ENCODE results near the gene LMBRD2. TPM values are rescaled to one million over a fixed set of nuclear protein-coding genes. Genes with fewer than 3 reads are reported as not detected.

LMBRD2 gene
- total RNA-seq, 1 donor from 2014 or later = 6.4 TPM

DNA sequence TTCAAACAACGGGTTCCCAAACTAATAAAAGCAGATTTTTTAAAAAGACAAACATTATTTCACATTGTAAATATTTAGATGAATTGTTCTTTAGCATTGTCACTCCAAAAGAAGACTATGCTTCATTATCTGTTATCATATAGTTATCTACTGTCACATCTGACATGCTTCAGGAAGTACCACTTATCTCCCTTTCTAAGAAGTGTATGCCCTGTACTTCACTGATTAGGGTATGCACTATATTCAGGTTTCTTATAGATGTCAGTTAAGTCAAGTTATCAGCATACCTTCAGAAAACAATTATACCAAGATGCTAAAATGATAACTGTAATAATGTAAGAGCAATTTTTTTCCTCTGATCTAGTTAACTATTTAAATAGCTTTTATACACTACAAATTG lies 40.4 kb downstream of the LMBRD2 start:
- no peaks in the 10 kb centered on the region for H3K9me3 Mint-ChIP-seq (ENCODE audit: unreplicated experiment)
- H3K27ac Mint-ChIP-seq (ENCODE audit: unreplicated experiment) = no peak overlapping the region
- no peaks in the 10 kb centered on the region for H3K27me3 ChIP-seq (ENCODE audit: insufficient read depth, low read length)
- no peaks in the 10 kb centered on the region for H3K27me3 Mint-ChIP-seq (ENCODE audit: low read depth, unreplicated experiment)
- peaks cover 6% of the 10 kb centered on the region for H3K36me3 ChIP-seq (ENCODE audit: insufficient read depth, low read length)
- no peaks in the 10 kb centered on the region for H3K9me3 ChIP-seq (ENCODE audit: insufficient read depth, low read depth, low read length)
- H3K4me3 Mint-ChIP-seq (ENCODE audit: unreplicated experiment) = no peak overlapping the region
- H2AFZ ChIP-seq (ENCODE audit: low read depth, low read length) = no peak overlapping the region
- peaks cover 2% of the 10 kb centered on the region for H3K36me3 Mint-ChIP-seq (ENCODE audit: low read depth, unreplicated experiment)
- no peak for FAIRE-seq
- no peaks in the 10 kb centered on the region for H3K4me1 ChIP-seq (ENCODE audit: insufficient read depth, low read length)
- no peaks in the 10 kb centered on the region for H3K79me2 ChIP-seq (ENCODE audit: insufficient read depth, low read length)
- no peaks in the 10 kb centered on the region for H3K4me1 Mint-ChIP-seq (ENCODE audit: low read depth, unreplicated experiment)
- no peak overlapping the region for H3K9ac ChIP-seq (ENCODE audit: low read length)
- no peak overlapping the region for H3K4me2 ChIP-seq (ENCODE audit: low read length)
- TF ChIP-seq, protein P1, sequence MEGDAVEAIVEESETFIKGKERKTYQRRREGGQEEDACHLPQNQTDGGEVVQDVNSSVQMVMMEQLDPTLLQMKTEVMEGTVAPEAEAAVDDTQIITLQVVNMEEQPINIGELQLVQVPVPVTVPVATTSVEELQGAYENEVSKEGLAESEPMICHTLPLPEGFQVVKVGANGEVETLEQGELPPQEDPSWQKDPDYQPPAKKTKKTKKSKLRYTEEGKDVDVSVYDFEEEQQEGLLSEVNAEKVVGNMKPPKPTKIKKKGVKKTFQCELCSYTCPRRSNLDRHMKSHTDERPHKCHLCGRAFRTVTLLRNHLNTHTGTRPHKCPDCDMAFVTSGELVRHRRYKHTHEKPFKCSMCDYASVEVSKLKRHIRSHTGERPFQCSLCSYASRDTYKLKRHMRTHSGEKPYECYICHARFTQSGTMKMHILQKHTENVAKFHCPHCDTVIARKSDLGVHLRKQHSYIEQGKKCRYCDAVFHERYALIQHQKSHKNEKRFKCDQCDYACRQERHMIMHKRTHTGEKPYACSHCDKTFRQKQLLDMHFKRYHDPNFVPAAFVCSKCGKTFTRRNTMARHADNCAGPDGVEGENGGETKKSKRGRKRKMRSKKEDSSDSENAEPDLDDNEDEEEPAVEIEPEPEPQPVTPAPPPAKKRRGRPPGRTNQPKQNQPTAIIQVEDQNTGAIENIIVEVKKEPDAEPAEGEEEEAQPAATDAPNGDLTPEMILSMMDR (IDR thresholded peaks at IDR 0.05; ENCODE audit: insufficient read depth, low read depth, low read length) = no peak
- TF ChIP-seq EZH2 (IDR thresholded peaks at IDR 0.05; ENCODE audit: insufficient read depth, low read length) = no peak
- no peaks in the 10 kb centered on the region for H4K20me1 ChIP-seq (ENCODE audit: insufficient read depth, low read length)
- no peak for DNase-seq (ENCODE audit: low read depth)
- H3K27ac ChIP-seq (ENCODE audit: low read depth, low read length) = no peak overlapping the region
- H3K4me3 ChIP-seq (ENCODE audit: insufficient read depth, low read depth, low read length) = no peak overlapping the region

DNA sequence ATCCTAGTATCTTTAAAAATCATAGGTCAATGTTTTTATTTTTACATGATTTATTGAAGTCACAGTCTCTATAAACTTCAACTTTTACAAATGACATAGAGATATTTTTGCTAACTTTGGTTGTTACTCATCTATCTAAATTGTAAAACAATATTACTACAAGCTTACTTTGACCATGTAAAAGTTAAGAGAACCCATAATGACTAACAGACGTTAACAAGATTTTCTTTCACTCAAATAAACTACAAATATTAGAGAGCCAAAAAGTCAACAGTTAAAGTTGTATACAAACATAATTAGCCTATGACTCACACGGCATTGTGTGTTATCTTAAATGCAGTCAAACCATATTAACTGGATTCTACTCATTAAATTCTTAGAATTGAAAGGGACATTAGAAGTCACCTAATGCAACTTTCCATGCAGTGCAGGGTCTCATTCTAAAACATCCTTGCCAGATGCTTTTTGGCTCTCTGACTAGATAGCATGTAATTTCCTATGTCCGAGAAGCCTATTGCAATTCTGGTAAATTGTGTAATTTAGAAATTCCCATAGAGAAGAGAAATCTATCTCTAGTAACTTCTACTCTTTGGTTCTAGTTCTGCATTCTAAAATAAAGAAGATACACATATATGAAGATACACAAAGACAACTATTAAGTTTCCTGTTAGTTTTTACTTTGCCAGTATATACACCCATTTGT lies 42.8 kb downstream of the LMBRD2 start:
- FAIRE-seq (peak; percentile 32), DNase-seq (ENCODE audit: low read depth) (no peak)
- TF ChIP-seq EZH2 (IDR thresholded peaks at IDR 0.05; ENCODE audit: insufficient read depth, low read length) = no peak
- TF ChIP-seq, protein P1 (IDR thresholded peaks at IDR 0.05; ENCODE audit: insufficient read depth, low read depth, low read length) = no peak
- Histone ChIP-seq H3K79me2 (ENCODE audit: insufficient read depth, low read length) (no peaks in the 10 kb centered on the region), H3K27ac (ENCODE audit: low read depth, low read length) (no peak overlapping the region), H2AFZ (ENCODE audit: low read depth, low read length) (no peak overlapping the region), H4K20me1 (ENCODE audit: insufficient read depth, low read length) (no peaks in the 10 kb centered on the region), H3K4me1 (ENCODE audit: insufficient read depth, low read length) (no peaks in the 10 kb centered on the region), H3K36me3 (ENCODE audit: insufficient read depth, low read length) (peaks cover 6% of the 10 kb centered on the region), H3K9me3 (ENCODE audit: insufficient read depth, low read depth, low read length) (no peaks in the 10 kb centered on the region), H3K4me2 (ENCODE audit: low read length) (no peak overlapping the region), H3K27me3 (ENCODE audit: insufficient read depth, low read length) (no peaks in the 10 kb centered on the region), H3K9ac (ENCODE audit: low read length) (no peak overlapping the region), H3K4me3 (ENCODE audit: insufficient read depth, low read depth, low read length) (no peak overlapping the region)
- Mint-ChIP-seq H3K9me3 (ENCODE audit: unreplicated experiment) (no peaks in the 10 kb centered on the region), H3K27ac (ENCODE audit: unreplicated experiment) (no peak overlapping the region), H3K27me3 (ENCODE audit: low read depth, unreplicated experiment) (no peaks in the 10 kb centered on the region), H3K36me3 (ENCODE audit: low read depth, unreplicated experiment) (peaks cover 2% of the 10 kb centered on the region), H3K4me1 (ENCODE audit: low read depth, unreplicated experiment) (no peaks in the 10 kb centered on the region), H3K4me3 (ENCODE audit: unreplicated experiment) (no peak overlapping the region)

DNA sequence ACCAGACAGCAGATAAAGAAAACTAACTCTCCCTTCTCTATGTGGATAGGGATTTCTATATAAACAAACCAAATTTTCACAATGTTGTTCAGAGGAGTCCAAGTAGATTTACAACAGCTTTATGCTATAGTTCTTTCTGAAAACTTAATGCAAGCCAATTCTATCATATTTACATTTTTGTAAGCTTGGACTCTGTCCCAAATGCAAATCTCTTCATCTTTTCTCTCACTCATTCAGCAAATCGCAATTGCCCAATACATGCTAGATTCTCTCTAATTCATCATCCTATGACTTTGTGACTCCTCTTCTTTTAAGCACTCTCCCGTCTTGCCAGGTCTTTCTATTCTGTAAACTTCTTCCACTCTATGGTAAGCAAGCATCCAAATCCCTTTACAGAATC lies 45.9 kb downstream of the LMBRD2 start:
- H3K36me3 ChIP-seq (ENCODE audit: insufficient read depth, low read length) = peaks cover 6% of the 10 kb centered on the region
- Mint-ChIP-seq H3K36me3 (ENCODE audit: low read depth, unreplicated experiment) (peaks cover 2% of the 10 kb centered on the region), H3K9me3 (ENCODE audit: unreplicated experiment) (no peaks in the 10 kb centered on the region), H3K4me1 (ENCODE audit: low read depth, unreplicated experiment) (no peaks in the 10 kb centered on the region), H3K27ac (ENCODE audit: unreplicated experiment) (no peak overlapping the region), H3K27me3 (ENCODE audit: low read depth, unreplicated experiment) (no peaks in the 10 kb centered on the region), H3K4me3 (ENCODE audit: unreplicated experiment) (no peak overlapping the region)
- TF ChIP-seq EZH2 (IDR thresholded peaks at IDR 0.05; ENCODE audit: insufficient read depth, low read length) = no peak
- TF ChIP-seq, protein P1 (IDR thresholded peaks at IDR 0.05; ENCODE audit: insufficient read depth, low read depth, low read length) = no peak
- FAIRE-seq (no peak), DNase-seq (ENCODE audit: low read depth) (no peak)
- no peaks in the 10 kb centered on the region for H3K27me3 ChIP-seq (ENCODE audit: insufficient read depth, low read length)
- no peak overlapping the region for H3K27ac ChIP-seq (ENCODE audit: low read depth, low read length)
- H2AFZ ChIP-seq (ENCODE audit: low read depth, low read length) = no peak overlapping the region
- no peaks in the 10 kb centered on the region for H3K9me3 ChIP-seq (ENCODE audit: insufficient read depth, low read depth, low read length)
- no peak overlapping the region for H3K4me3 ChIP-seq (ENCODE audit: insufficient read depth, low read depth, low read length)
- H3K4me1 ChIP-seq (ENCODE audit: insufficient read depth, low read length) = no peaks in the 10 kb centered on the region
- no peaks in the 10 kb centered on the region for H4K20me1 ChIP-seq (ENCODE audit: insufficient read depth, low read length)
- no peak overlapping the region for H3K4me2 ChIP-seq (ENCODE audit: low read length)
- H3K9ac ChIP-seq (ENCODE audit: low read length) = no peak overlapping the region
- no peaks in the 10 kb centered on the region for H3K79me2 ChIP-seq (ENCODE audit: insufficient read depth, low read length)
